OCI-LY1 (cell line): Measurements from ENCODE around the gene MMEL1.
A peak's percentile ranks its signal among the peaks of the same experiment; 100 is the strongest.

Experiments
- H2AFZ ChIP-seq: fragments of 200-600 bp; sonication (generic), shearing (Covaris generic); 2 replicates; pipeline ENCODE4 v1.6.0; 2014; ENCODE audit warnings: antibody characterized with exemption, mild to moderate bottlenecking, low read length
- H3F3A ChIP-seq: fragments of 200-600 bp; sonication (generic), shearing (Covaris generic); 2 replicates; pipeline ENCODE4 v1.6.0; 2014; ENCODE audit warnings: mild to moderate bottlenecking, antibody characterized with exemption, low read length, moderate library complexity; ENCODE audit not compliant: insufficient read depth
- H3K27ac ChIP-seq: fragments of 200-600 bp; sonication (generic); 2 replicates; pipeline ENCODE4 v1.5.1; 2014; ENCODE audit warnings: low read length, mixed run types, mild to moderate bottlenecking, low read depth; ENCODE audit not compliant: poor library complexity, severe bottlenecking
- H3K27me3 ChIP-seq: fragments of 200-600 bp; sonication (generic); 2 replicates; pipeline ENCODE4 v1.6.0; 2014; ENCODE audit warnings: antibody characterized with exemption, mild to moderate bottlenecking, low read length, moderate library complexity; ENCODE audit not compliant: insufficient read depth
- H3K36me3 ChIP-seq: fragments of 200-600 bp; sonication (generic); 2 replicates; pipeline ENCODE4 v1.6.1; 2014; ENCODE audit warnings: mild to moderate bottlenecking, antibody characterized with exemption, low read length, moderate library complexity, mixed read lengths; ENCODE audit not compliant: insufficient read depth
- H3K4me1 ChIP-seq: fragments of 200-600 bp; sonication (generic); 2 replicates; pipeline ENCODE4 v1.5.1; 2014; ENCODE audit warnings: mild to moderate bottlenecking, low read length, moderate library complexity; ENCODE audit not compliant: insufficient read depth, severe bottlenecking
- H3K4me2 ChIP-seq: fragments of 200-600 bp; sonication (generic), shearing (Covaris generic); 2 replicates; pipeline ENCODE4 v1.6.1; 2014; ENCODE audit warnings: low read length
- H3K4me3 ChIP-seq: fragments of 200-600 bp; sonication (generic); 2 replicates; pipeline ENCODE4 v1.5.1; 2014; ENCODE audit warnings: low read length, low read depth, mild to moderate bottlenecking, mixed read lengths; ENCODE audit not compliant: poor library complexity, severe bottlenecking
- H3K79me2 ChIP-seq: fragments of 200-600 bp; shearing (Covaris generic); 2 replicates; pipeline ENCODE4 v1.6.1; 2016; ENCODE audit warnings: mixed run types, low read length, mixed read lengths; ENCODE audit not compliant: insufficient read depth
- H3K9ac ChIP-seq: fragments of 200-600 bp; sonication (generic), shearing (Covaris generic); 2 replicates; pipeline ENCODE4 v1.6.1; 2014; ENCODE audit warnings: mild to moderate bottlenecking, low read length, mixed read lengths
- H3K9me2 ChIP-seq: fragments of 200-600 bp; sonication (generic), shearing (Covaris generic); 2 replicates; pipeline ENCODE4 v1.6.1; 2014; ENCODE audit warnings: low read depth, mild to moderate bottlenecking, low read length, mixed read lengths
- H3K9me3 ChIP-seq: fragments of 200-600 bp; shearing (Covaris generic); 2 replicates; pipeline ENCODE4 v1.6.1; 2014; ENCODE audit warnings: low read length, mixed read lengths
- H4K20me1 ChIP-seq: fragments of 200-600 bp; sonication (generic), shearing (Covaris generic); 2 replicates; pipeline ENCODE4 v1.6.0; 2016; ENCODE audit warnings: mild to moderate bottlenecking, low read length; ENCODE audit not compliant: insufficient read depth
- EZH2 ChIP-seq: fragments of 200-600 bp; sonication (generic), shearing (Covaris generic); IDR thresholded peaks from 2 replicates; pipeline ENCODE4 v1.8.0; 2017; ENCODE audit warnings: borderline replicate concordance, mixed run types, mild to moderate bottlenecking, antibody characterized with exemption, low read length, moderate library complexity, mixed read lengths
- TF ChIP-seq, protein P1 (sequence below): fragments of 200-600 bp; sonication (generic), shearing (Covaris generic); IDR thresholded peaks from 2 replicates; pipeline ENCODE4 v1.5.1; 2017; ENCODE audit warnings: mild to moderate bottlenecking, antibody characterized with exemption, low read length, moderate library complexity, mixed read lengths

The MMEL1 gene

DNA sequence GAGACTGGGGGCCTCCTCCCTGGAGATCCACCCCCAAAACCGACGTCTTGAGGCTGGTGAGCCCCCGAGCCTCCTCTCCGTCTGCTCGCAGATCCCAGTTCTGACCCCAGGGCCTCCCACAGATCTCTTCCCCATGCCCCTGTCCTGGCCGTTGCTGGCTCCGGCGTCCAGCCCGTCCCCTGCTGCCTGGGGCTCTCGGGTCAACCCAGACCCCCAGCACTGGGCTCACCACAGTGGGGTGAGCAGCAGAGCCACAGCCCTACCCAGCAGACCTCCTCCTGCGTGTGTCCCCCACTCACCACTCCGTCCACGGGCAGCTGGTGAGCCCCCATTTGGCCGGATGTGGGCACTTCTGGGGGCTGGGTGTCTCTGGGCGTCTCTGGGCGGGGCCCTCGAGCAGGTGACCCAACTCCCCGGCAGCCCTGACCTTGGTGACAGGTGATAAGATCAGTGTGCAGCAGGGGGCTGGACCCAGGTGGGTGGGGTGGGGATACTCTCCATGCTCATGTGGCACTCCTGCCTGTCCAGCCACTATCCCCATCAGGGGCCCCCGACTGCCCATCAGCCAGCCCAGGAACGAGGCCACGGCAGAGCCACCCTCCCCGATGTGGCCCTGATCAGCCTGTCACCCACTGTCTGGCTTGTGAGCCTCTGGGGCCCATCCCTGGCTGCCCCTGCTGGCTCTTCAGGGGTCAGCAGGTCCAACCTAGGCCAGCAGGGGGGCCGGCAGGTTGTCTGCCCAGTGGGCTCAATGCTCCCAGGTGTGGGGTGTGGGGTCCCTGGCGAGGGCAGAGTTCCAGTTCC lies 75.9 kb downstream of the MMEL1 start:
- no peak overlapping the region for H3K27ac ChIP-seq
- no peaks in the 10 kb centered on the region for H3F3A ChIP-seq
- peak overlapping the region; percentile 61 for H3K4me2 ChIP-seq
- no peaks in the 10 kb centered on the region for H3K79me2 ChIP-seq
- no peaks in the 10 kb centered on the region for H3K9me2 ChIP-seq
- peaks cover 12% of the 10 kb centered on the region for H3K4me1 ChIP-seq
- H3K9ac ChIP-seq, result peak overlapping the region; percentile 18; the same call in 1 of the 2 replicates
- no peaks in the 10 kb centered on the region for H3K9me3 ChIP-seq
- no peak overlapping the region for H2AFZ ChIP-seq
- H3K4me3 ChIP-seq, result peak overlapping the region; percentile 46
- no peaks in the 10 kb centered on the region for H3K36me3 ChIP-seq
- H4K20me1 ChIP-seq, result no peaks in the 10 kb centered on the region
- TF ChIP-seq, protein P1, sequence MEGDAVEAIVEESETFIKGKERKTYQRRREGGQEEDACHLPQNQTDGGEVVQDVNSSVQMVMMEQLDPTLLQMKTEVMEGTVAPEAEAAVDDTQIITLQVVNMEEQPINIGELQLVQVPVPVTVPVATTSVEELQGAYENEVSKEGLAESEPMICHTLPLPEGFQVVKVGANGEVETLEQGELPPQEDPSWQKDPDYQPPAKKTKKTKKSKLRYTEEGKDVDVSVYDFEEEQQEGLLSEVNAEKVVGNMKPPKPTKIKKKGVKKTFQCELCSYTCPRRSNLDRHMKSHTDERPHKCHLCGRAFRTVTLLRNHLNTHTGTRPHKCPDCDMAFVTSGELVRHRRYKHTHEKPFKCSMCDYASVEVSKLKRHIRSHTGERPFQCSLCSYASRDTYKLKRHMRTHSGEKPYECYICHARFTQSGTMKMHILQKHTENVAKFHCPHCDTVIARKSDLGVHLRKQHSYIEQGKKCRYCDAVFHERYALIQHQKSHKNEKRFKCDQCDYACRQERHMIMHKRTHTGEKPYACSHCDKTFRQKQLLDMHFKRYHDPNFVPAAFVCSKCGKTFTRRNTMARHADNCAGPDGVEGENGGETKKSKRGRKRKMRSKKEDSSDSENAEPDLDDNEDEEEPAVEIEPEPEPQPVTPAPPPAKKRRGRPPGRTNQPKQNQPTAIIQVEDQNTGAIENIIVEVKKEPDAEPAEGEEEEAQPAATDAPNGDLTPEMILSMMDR, result no peak
- TF ChIP-seq EZH2, result no peak
- no peaks in the 10 kb centered on the region for H3K27me3 ChIP-seq

GRCh38 chr1:2556277-2556677 lies 76.5 kb downstream of the MMEL1 start, which contains the start of gene TNFRSF14:
TNFRSF14 (plus strand) TSS chr1:2556371; CDS start chr1:2556665, 294 bp downstream.
- Histone ChIP-seq H3K4me1 (peaks cover 12% of the 10 kb centered on the region), H3K27ac (no peak within 1 kb of the TSS), H3K9me3 (no peaks in the 10 kb centered on the region), H3K9ac (peak within 1 kb of the TSS; percentile 18; the same call in 1 of the 2 replicates), H3K4me3 (peak within 1 kb of the TSS; percentile 46), H3K79me2 (no peaks in the 10 kb centered on the region), H3F3A (no peaks in the 10 kb centered on the region), H3K27me3 (no peaks in the 10 kb centered on the region), H4K20me1 (no peaks in the 10 kb centered on the region), H3K9me2 (no peaks in the 10 kb centered on the region), H2AFZ (no peak within 1 kb of the TSS), H3K36me3 (no peaks in the 10 kb centered on the region), H3K4me2 (peak within 1 kb of the TSS; percentile 61)
- TF ChIP-seq, protein P1, result no peak
- TF ChIP-seq EZH2, result no peak

- Histone ChIP-seq H2AFZ (no peak overlapping the region), H3F3A (no peaks in the 10 kb centered on the region), H3K9me3 (no peaks in the 10 kb centered on the region), H3K27me3 (no peaks in the 10 kb centered on the region), H3K4me1 (peaks cover 12% of the 10 kb centered on the region), H3K9me2 (no peaks in the 10 kb centered on the region), H3K27ac (no peak overlapping the region), H3K36me3 (no peaks in the 10 kb centered on the region), H4K20me1 (no peaks in the 10 kb centered on the region), H3K9ac (peak overlapping the region; percentile 18; the same call in 1 of the 2 replicates), H3K4me3 (peak overlapping the region; percentile 46), H3K4me2 (peak overlapping the region; percentile 61), H3K79me2 (no peaks in the 10 kb centered on the region)
- TF ChIP-seq, protein P1, result no peak
- TF ChIP-seq EZH2, result no peak
Observed at GRCh38 chr1:2555634-2556276, 77.1 kb downstream of the MMEL1 start.
